ENCODE data around the gene SLC25A44.

SLC25A44 gene

DNA sequence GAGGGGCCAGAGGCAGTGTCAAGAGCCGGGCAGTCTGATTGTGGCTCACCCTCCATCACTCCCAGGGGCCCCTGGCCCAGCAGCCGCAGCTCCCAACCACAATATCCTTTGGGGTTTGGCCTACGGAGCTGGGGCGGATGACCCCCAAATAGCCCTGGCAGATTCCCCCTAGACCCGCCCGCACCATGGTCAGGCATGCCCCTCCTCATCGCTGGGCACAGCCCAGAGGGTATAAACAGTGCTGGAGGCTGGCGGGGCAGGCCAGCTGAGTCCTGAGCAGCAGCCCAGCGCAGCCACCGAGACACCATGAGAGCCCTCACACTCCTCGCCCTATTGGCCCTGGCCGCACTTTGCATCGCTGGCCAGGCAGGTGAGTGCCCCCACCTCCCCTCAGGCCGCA lies 48.0 kb downstream of the SLC25A44 start, which contains the start of gene BGLAP:
Gene BGLAP (plus strand): TSS at position 259 of the 400 bp plus-strand sequence. CDS start 48 bp downstream, at position 307.
- DNase-seq (ENCODE audit: low read depth): no peak

- no peak for DNase-seq (ENCODE audit: low read depth)
These were observed 48.8 kb downstream of the SLC25A44 start for GRCh38 chr1:156242738-156243137.

DNA sequence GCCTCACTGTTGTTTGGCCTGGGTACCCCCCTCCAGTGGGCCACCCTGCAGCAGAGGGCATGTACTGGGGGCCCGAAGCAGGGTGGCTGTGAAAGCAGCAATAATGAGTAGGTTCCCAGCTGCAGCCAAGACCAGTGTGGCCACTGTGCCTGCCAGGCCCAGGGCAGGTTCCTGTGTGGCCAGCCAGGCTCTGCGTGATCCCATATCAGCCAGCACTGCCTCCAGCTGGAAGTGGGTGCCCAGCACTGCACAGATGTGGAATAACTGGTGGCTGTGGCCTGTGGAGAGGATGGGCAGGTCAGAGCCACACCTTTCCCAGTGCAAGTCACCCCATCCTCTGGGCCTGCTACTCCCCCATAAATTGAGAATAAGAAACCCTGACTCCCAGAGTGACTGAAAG lies 50.2 kb downstream of the SLC25A44 start:
- no peak for DNase-seq (ENCODE audit: low read depth)

GRCh38 chr1:156244712-156245111 lies 50.8 kb downstream of the SLC25A44 start:
- no peak for DNase-seq (ENCODE audit: low read depth)

GRCh38 chr1:156245451-156246232 lies 51.7 kb downstream of the SLC25A44 start:
- DNase-seq (ENCODE audit: low read depth): no peak

- DNase-seq (ENCODE audit: low read depth): no peak
These were observed 52.4 kb downstream of the SLC25A44 start for GRCh38 chr1:156246241-156246780.

DNA sequence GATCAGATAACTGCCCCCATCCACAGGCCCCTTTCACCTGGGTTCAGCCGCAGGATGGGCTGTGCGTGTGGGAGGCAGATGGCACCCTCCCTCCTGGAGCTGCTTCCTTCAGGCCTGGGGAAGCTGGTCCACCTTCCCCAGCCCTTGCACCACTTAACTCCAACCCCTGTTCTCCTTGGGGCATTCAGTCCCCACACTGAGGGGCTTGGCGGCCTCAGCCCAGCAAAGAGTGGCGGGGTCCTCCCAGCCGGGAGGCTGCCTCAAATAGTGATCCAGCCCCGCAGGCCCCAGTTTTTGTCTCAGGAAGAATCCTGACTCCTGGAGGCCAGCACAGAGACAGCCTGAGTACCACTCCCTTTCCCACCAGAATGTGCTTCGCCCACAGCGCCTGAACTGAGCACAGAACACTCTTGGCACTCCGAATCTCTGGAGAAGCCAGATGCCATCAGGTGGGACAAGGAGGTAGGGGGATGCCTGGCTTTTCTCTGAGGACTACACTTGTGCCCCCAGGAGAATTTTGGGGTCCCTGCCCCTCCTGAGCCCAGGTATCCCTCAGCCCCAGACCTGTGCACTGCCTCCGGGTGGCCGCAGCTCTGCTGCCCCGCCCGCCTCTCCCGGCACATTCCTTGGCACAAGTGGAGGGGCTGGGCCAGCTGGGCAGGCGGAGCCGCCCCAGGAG lies 53.0 kb downstream of the SLC25A44 start:
- DNase-seq (ENCODE audit: low read depth): no peak

DNA sequence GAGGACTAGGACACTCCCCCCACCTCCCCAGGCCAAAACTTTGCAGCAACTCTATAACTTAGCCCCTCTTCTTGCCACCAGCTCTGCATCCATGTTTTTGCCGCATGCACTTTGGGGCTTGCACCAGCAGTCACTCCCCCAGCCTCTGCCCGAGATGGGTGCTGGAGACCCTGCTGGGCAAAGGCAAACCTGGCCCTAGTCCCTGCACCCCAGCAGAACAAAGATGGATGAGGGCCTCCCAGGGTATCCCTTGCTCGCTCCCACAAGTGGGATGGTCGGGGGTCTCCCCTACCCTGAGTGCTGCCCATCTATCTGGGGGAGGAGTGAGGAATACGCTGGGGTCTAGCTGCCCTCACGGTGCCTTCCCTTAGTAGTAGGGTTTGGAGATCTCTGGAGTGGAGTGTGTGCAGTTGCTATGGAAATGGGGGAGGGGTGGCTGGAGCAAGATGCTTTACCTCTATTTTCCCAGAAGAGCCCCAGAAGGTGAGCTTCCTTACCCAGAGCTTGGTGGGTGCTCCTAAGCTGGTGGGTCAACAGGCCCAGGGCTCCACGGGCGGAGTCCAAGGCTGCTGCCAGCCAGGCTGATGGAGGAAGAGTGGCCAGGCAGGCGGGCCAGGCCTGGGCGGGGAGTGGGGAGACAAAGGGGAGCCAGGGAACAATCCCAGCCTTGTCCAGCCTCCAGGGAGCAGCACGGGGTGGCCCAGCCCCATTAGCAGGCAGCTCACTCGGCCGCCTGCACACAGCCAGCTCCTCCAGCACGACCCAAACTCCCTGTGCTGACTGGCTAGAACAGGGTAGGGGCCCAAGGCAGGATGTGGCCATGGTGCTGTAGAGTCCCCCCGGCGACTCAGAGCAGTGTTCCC lies 53.8 kb downstream of the SLC25A44 start, which contains the start of gene PAQR6:
Gene PAQR6 (minus strand): TSS at position 597 of the 863 bp plus-strand sequence. CDS start 1,325 bp downstream, outside the sequence.
- no peak for DNase-seq (ENCODE audit: low read depth)

- no peak for DNase-seq (ENCODE audit: low read depth)
These were observed 54.4 kb downstream of the SLC25A44 start for GRCh38 chr1:156248323-156248683.

- DNase-seq (ENCODE audit: low read depth): no peak
These were observed 55.7 kb downstream of the SLC25A44 start for GRCh38 chr1:156249593-156249992.

DNA sequence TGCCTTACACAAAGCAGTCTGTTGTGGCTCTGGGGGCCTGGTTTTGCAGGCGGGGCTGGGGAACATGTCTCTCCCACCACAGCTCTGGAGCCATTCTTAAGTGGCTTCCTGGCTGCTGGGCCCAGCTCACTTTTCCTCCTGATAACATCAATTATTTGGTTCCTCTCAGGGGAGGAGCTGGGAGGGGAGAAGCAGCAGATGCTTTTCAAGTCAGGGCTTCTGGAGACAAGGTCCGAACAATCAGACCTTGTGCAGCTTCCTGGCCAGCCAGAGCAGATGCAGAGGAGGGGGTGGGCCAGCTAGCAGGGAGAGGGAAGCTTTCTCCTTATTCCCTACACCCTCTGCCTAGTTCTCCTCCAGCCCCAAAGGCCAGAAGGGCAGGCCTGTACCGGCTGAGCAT lies 57.6 kb downstream of the SLC25A44 start:
- DNase-seq (ENCODE audit: low read depth): peak; percentile 71

DNA sequence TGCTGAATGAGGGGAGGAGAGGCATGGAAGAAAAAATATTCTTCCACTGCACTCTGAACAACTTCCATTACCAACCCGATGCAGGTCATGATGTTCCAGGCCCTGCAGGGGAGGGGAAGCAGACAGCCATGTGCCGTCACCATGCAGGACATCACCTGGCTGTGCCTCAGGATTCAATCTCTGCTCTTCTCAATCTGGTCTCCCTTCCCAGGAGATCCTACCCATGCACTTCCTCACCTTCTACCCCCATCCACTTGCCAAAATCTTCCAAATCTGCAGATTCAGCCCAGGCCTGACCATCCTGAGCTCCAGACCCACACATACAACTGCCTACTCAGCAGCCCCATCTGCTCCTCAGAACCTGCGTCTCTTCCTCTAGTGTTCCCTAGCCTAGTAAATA lies 59.7 kb downstream of the SLC25A44 start:
- DNase-seq (ENCODE audit: low read depth): no peak

GRCh38 chr1:156257711-156258110 lies 63.8 kb downstream of the SLC25A44 start:
- no peak for DNase-seq (ENCODE audit: low read depth)

- DNase-seq (ENCODE audit: low read depth): no peak
These were observed 65.0 kb downstream of the SLC25A44 start for GRCh38 chr1:156258859-156259258.

DNA sequence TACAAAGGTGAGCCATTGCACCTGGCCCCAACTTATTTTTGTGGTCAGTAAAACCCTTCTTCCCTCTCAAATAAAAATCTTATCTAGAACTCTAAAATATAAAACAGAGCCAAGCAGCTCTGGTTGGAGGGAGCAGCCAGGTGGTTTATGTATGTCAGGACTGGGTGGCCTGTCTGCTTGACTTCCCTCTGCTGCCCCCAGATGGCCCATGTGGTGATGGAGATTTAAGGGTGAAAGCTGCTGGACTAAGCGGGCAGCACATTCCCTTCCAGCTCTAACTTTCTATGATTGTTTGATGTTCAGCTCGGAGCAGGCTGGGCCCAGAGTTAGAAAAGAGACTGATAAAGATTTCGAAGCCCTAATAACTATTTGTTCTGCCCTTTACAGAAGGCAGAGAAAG lies 65.9 kb downstream of the SLC25A44 start:
- no peak for DNase-seq (ENCODE audit: low read depth)

GRCh38 chr1:156260896-156261295 lies 67.0 kb downstream of the SLC25A44 start:
- no peak for DNase-seq (ENCODE audit: low read depth)

All from CMK (cell line).